ENCODE measurements around the gene HES6. TPM values are rescaled to one million over a fixed set of nuclear protein-coding genes. Genes with fewer than 3 reads are reported as not detected.

The HES6 gene
- total and polyA plus RNA-seq, 4 donors: 22.3 to 114 (median 76.6) TPM

GRCh38 chr2:238247002-238247822, 7.4 kb upstream of the HES6 start:
- 63% methylated on average over 13 of the region's 13 CpGs for WGBS (ENCODE audit: insufficient coverage)
- Histone ChIP-seq H3K4me1 (ENCODE audit: control insufficient read depth, insufficient read depth, low read length) (peaks cover 14% of the 10 kb centered on the region), H3K9me3 (ENCODE audit: control insufficient read depth, insufficient read depth, low read length) (no peaks in the 10 kb centered on the region), H3K36me3 (ENCODE audit: control insufficient read depth, insufficient read depth, low read length) (peaks cover 67% of the 10 kb centered on the region), H3K27ac (ENCODE audit: low read depth, low read length) (no peak overlapping the region), H3K27me3 (ENCODE audit: control insufficient read depth, insufficient read depth, low read length) (no peaks in the 10 kb centered on the region), H3K4me3 (ENCODE audit: low read depth, low read length) (no peak overlapping the region)
- no peak for DNase-seq (ENCODE audit: low read depth in 4 of 6, low spot score in 6 of 6)

- H3K27me3 ChIP-seq (ENCODE audit: control insufficient read depth, insufficient read depth, low read length): no peaks in the 10 kb centered on the region
- no peak overlapping the region for H3K4me3 ChIP-seq (ENCODE audit: low read depth, low read length)
- no peak overlapping the region for H3K27ac ChIP-seq (ENCODE audit: low read depth, low read length)
- peaks cover 31% of the 10 kb centered on the region for H3K4me1 ChIP-seq (ENCODE audit: control insufficient read depth, insufficient read depth, low read length)
- DNase-seq (ENCODE audit: low read depth in 4 of 6, low spot score in 6 of 6): no peak
- no peaks in the 10 kb centered on the region for H3K9me3 ChIP-seq (ENCODE audit: control insufficient read depth, insufficient read depth, low read length)
- peaks cover 38% of the 10 kb centered on the region for H3K36me3 ChIP-seq (ENCODE audit: control insufficient read depth, insufficient read depth, low read length)
- WGBS (ENCODE audit: insufficient coverage): no CpG with 5 or more reads among the region's 5 CpGs
Measured at GRCh38 chr2:238244151-238244550, 4.3 kb upstream of the HES6 start.

GRCh38 chr2:238243496-238244076, 3.7 kb upstream of the HES6 start:
- H3K4me3 ChIP-seq (ENCODE audit: low read depth, low read length): no peak overlapping the region
- no peaks in the 10 kb centered on the region for H3K9me3 ChIP-seq (ENCODE audit: control insufficient read depth, insufficient read depth, low read length)
- DNase-seq (ENCODE audit: low read depth in 4 of 6, low spot score in 6 of 6): peak in 1 of 6 donors; percentile 31
- H3K27me3 ChIP-seq (ENCODE audit: control insufficient read depth, insufficient read depth, low read length): no peaks in the 10 kb centered on the region
- peaks cover 38% of the 10 kb centered on the region for H3K36me3 ChIP-seq (ENCODE audit: control insufficient read depth, insufficient read depth, low read length)
- WGBS (ENCODE audit: insufficient coverage): 45% methylated on average over 5 of the region's 10 CpGs
- H3K27ac ChIP-seq (ENCODE audit: low read depth, low read length): peak overlapping the region; percentile 75
- H3K4me1 ChIP-seq (ENCODE audit: control insufficient read depth, insufficient read depth, low read length): peaks cover 36% of the 10 kb centered on the region

GRCh38 chr2:238242731-238243495, 3.1 kb upstream of the HES6 start:
- H3K9me3 ChIP-seq (ENCODE audit: control insufficient read depth, insufficient read depth, low read length): no peaks in the 10 kb centered on the region
- WGBS (ENCODE audit: insufficient coverage): 36% methylated on average over 5 of the region's 7 CpGs
- H3K4me1 ChIP-seq (ENCODE audit: control insufficient read depth, insufficient read depth, low read length): peaks cover 43% of the 10 kb centered on the region
- peaks cover 33% of the 10 kb centered on the region for H3K36me3 ChIP-seq (ENCODE audit: control insufficient read depth, insufficient read depth, low read length)
- H3K27me3 ChIP-seq (ENCODE audit: control insufficient read depth, insufficient read depth, low read length): no peaks in the 10 kb centered on the region
- DNase-seq (ENCODE audit: low read depth in 4 of 6, low spot score in 6 of 6): peak in 4 of 6 donors; percentile 65 to 89 (median 82)
- no peak overlapping the region for H3K4me3 ChIP-seq (ENCODE audit: low read depth, low read length)
- H3K27ac ChIP-seq (ENCODE audit: low read depth, low read length): peak overlapping the region; percentile 75

GRCh38 chr2:238241970-238242369, 2.1 kb upstream of the HES6 start:
- no peak for DNase-seq (ENCODE audit: low read depth in 4 of 6, low spot score in 6 of 6)
- WGBS (ENCODE audit: insufficient coverage): no CpG with 5 or more reads among the region's 2 CpGs
- no peaks in the 10 kb centered on the region for H3K9me3 ChIP-seq (ENCODE audit: control insufficient read depth, insufficient read depth, low read length)
- H3K36me3 ChIP-seq (ENCODE audit: control insufficient read depth, insufficient read depth, low read length): peaks cover 27% of the 10 kb centered on the region
- no peaks in the 10 kb centered on the region for H3K27me3 ChIP-seq (ENCODE audit: control insufficient read depth, insufficient read depth, low read length)
- peaks cover 45% of the 10 kb centered on the region for H3K4me1 ChIP-seq (ENCODE audit: control insufficient read depth, insufficient read depth, low read length)
- no peak overlapping the region for H3K4me3 ChIP-seq (ENCODE audit: low read depth, low read length)
- H3K27ac ChIP-seq (ENCODE audit: low read depth, low read length): peak overlapping the region; percentile 75

- Histone ChIP-seq H3K9me3 (ENCODE audit: control insufficient read depth, insufficient read depth, low read length) (no peaks in the 10 kb centered on the region), H3K36me3 (ENCODE audit: control insufficient read depth, insufficient read depth, low read length) (peaks cover 22% of the 10 kb centered on the region), H3K4me1 (ENCODE audit: control insufficient read depth, insufficient read depth, low read length) (peaks cover 45% of the 10 kb centered on the region), H3K27ac (ENCODE audit: low read depth, low read length) (peak overlapping the region; percentile 67), H3K4me3 (ENCODE audit: low read depth, low read length) (no peak overlapping the region), H3K27me3 (ENCODE audit: control insufficient read depth, insufficient read depth, low read length) (no peaks in the 10 kb centered on the region)
- DNase-seq (ENCODE audit: low read depth in 4 of 6, low spot score in 6 of 6): peak in 2 of 6 donors; percentile 79 to 95
- WGBS (ENCODE audit: insufficient coverage): 7% methylated on average over 58 of the region's 71 CpGs
Measured at GRCh38 chr2:238240757-238241711, 1.2 kb upstream of the HES6 start.

GRCh38 chr2:238239543-238239862, 335 bp downstream of the HES6 start:
- WGBS (ENCODE audit: insufficient coverage): under 1% methylated on average over 43 of the region's 43 CpGs
- H3K27me3 ChIP-seq (ENCODE audit: control insufficient read depth, insufficient read depth, low read length): no peaks in the 10 kb centered on the region
- peaks cover 12% of the 10 kb centered on the region for H3K36me3 ChIP-seq (ENCODE audit: control insufficient read depth, insufficient read depth, low read length)
- H3K9me3 ChIP-seq (ENCODE audit: control insufficient read depth, insufficient read depth, low read length): no peaks in the 10 kb centered on the region
- H3K4me1 ChIP-seq (ENCODE audit: control insufficient read depth, insufficient read depth, low read length): peaks cover 47% of the 10 kb centered on the region
- H3K27ac ChIP-seq (ENCODE audit: low read depth, low read length): no peak overlapping the region
- DNase-seq (ENCODE audit: low read depth in 4 of 6, low spot score in 6 of 6): no peak
- peak overlapping the region; percentile 31 for H3K4me3 ChIP-seq (ENCODE audit: low read depth, low read length)

- Histone ChIP-seq H3K27ac (ENCODE audit: low read depth, low read length) (no peak overlapping the region), H3K36me3 (ENCODE audit: control insufficient read depth, insufficient read depth, low read length) (peaks cover 12% of the 10 kb centered on the region), H3K27me3 (ENCODE audit: control insufficient read depth, insufficient read depth, low read length) (no peaks in the 10 kb centered on the region), H3K4me1 (ENCODE audit: control insufficient read depth, insufficient read depth, low read length) (peaks cover 49% of the 10 kb centered on the region), H3K4me3 (ENCODE audit: low read depth, low read length) (peak overlapping the region; percentile 35), H3K9me3 (ENCODE audit: control insufficient read depth, insufficient read depth, low read length) (no peaks in the 10 kb centered on the region)
- WGBS (ENCODE audit: insufficient coverage): 13% methylated on average over 75 of the region's 75 CpGs
- DNase-seq (ENCODE audit: low read depth in 4 of 6, low spot score in 6 of 6): peak in 2 of 6 donors; percentile 60 to 72
Measured at GRCh38 chr2:238238766-238239542, 884 bp downstream of the HES6 start.
